HepG2 (cell line): ENCODE data around the gene CAMTA1. TPM values are rescaled to one million over a fixed set of nuclear protein-coding genes. Genes with fewer than 3 reads are reported as not detected.

Source experiments
- ATAC-seq: fragments of 200-7000 bp; cut with Tn5 transposase; 3 replicates; pipeline ENCODE4 v1.9.1; 2020; ENCODE audit warnings: mild to moderate bottlenecking, moderate library complexity
- BruUV-seq: library from RNA; stranded (reverse); fragments of 400-500 nt; replicated peaks from 2 replicates; lab custom pipeline; 2021; lab: Mats Ljungman, UMichigan
- CTCF ChIA-PET: fragments of 300-600 bp; formaldehyde crosslinking; extraction: SDS; loops from one replicate; lab custom pipeline; 2021; ENCODE audit warnings: low total read pairs, inconsistent platforms, low intra/inter-chr PET ratio; lab: Yijun Ruan, JAX
- POLR2A ChIA-PET: fragments of 350-600 bp; sonication (Branson Sonifier 250); formaldehyde crosslinking; loops from one replicate; lab custom pipeline; 2020; ENCODE audit warnings: antibody characterized with exemption, inconsistent platforms; lab: Yijun Ruan, JAX
- DNase-seq: peaks from one replicate; pipeline ENCODE4 v3.0.0-alpha.2; 2015; ENCODE audit warnings: low spot score
- FAIRE-seq: peaks from 3 replicates; lab custom pipeline; 2011; peaks lifted over from hg19 to GRCh38; lab: Jason Lieb, UNC
- H2AFZ ChIP-seq: one replicate; pipeline ENCODE4 v1.6.1; 2011; ENCODE audit warnings: low read length, inconsistent platforms
- H3K27ac ChIP-seq: fragments of 300-600 bp; 3 replicates; pipeline ENCODE4 v1.8.0; 2011; ENCODE audit warnings: mixed run types, mild to moderate bottlenecking, mixed read lengths, low read length, inconsistent platforms; ENCODE audit not compliant: insufficient read depth; ENCODE audit errors: extremely low read length
- H3K27me3 ChIP-seq, 2 experiments: fragments of 200-600 bp in 1 of 2; 2 replicates in 1 of 2; 3 replicates in 1 of 2; pipeline versions ENCODE4 v1.6.0 to v1.8.0; 2011; ENCODE audit warnings: low read length in 2 of 2, mild to moderate bottlenecking in 2 of 2, moderate library complexity in 2 of 2, inconsistent platforms in 1 of 2; ENCODE audit not compliant: insufficient read depth in 2 of 2, control insufficient read depth in 1 of 2
- H3K36me3 ChIP-seq, 2 experiments: fragments of 200-600 bp in 1 of 2; replicated peaks in 1 of 2; 2 replicates in 1 of 2; 3 replicates in 1 of 2; pipeline versions ENCODE4 v1.5.1 to v1.8.0; 2011; ENCODE audit warnings: low read length in 2 of 2, inconsistent platforms in 1 of 2; ENCODE audit not compliant: insufficient read depth in 2 of 2, control insufficient read depth in 1 of 2
- H3K4me1 ChIP-seq: 2 replicates; pipeline ENCODE4 v1.5.1; 2012; ENCODE audit warnings: low read length, inconsistent platforms; ENCODE audit not compliant: insufficient read depth
- H3K4me2 ChIP-seq: 2 replicates; pipeline ENCODE4 v1.6.0; 2011; ENCODE audit warnings: low read depth, low read length, inconsistent platforms
- H3K4me3 ChIP-seq, 3 experiments: fragments of 200-600 bp in 1 of 3; sonication (generic), shearing (Covaris generic) in 1 of 3; replicated peaks in 1 of 3; 2 replicates each; pipeline ENCODE4 v1.5.1; 2011 to 2016; ENCODE audit warnings: low read length in 3 of 3, inconsistent platforms in 2 of 3, low read depth in 2 of 3, mild to moderate bottlenecking in 2 of 3, control low read depth in 1 of 3, mixed read lengths in 1 of 3; ENCODE audit not compliant: insufficient read depth in 1 of 3
- H3K79me2 ChIP-seq: one replicate; pipeline ENCODE4 v1.6.1; 2011; ENCODE audit warnings: low read length, inconsistent platforms; ENCODE audit not compliant: insufficient read depth
- H3K9ac ChIP-seq: 2 replicates; pipeline ENCODE4 v1.6.0; 2011; ENCODE audit warnings: mild to moderate bottlenecking, low read depth, low read length, inconsistent platforms; ENCODE audit not compliant: insufficient read depth
- H3K9me3 ChIP-seq: 2 replicates; pipeline ENCODE4 v1.5.1; 2012; ENCODE audit warnings: mild to moderate bottlenecking, low read length
- H4K20me1 ChIP-seq: 2 replicates; pipeline ENCODE4 v1.6.0; 2011; ENCODE audit warnings: inconsistent platforms, mild to moderate bottlenecking, low read length, moderate library complexity; ENCODE audit not compliant: insufficient read depth
- ASH2L ChIP-seq: fragments of 300-600, 200-600 bp; sonication (generic); IDR thresholded peaks from 2 replicates; pipeline ENCODE4 v1.7.0; 2017; ENCODE audit warnings: low read depth, mild to moderate bottlenecking, moderate library complexity, mixed read lengths, low read length; ENCODE audit not compliant: insufficient read length
- ATF3 ChIP-seq: sonication (generic); formaldehyde crosslinking; IDR thresholded peaks from 2 replicates; pipeline ENCODE4 v1.4.0; 2020; ENCODE audit warnings: missing genetic modification reagents
- ATF5 ChIP-seq: sonication (generic); formaldehyde crosslinking; IDR thresholded peaks from 2 replicates; pipeline ENCODE4 v1.4.0; 2020; ENCODE audit warnings: mild to moderate bottlenecking, low read depth, missing genetic modification reagents
- BHLHE40 ChIP-seq: IDR thresholded peaks from 2 replicates; pipeline ENCODE4 v1.6.1; 2011; ENCODE audit warnings: low read length, improper control_type of control experiment
- FOXK2 ChIP-seq: fragments of 450-650 bp; IDR thresholded peaks from 2 replicates; pipeline ENCODE4 v1.6.1; 2016
- RBAK ChIP-seq: sonication (generic); formaldehyde crosslinking; IDR thresholded peaks from 2 replicates; pipeline ENCODE4 v1.5.1; 2020; ENCODE audit warnings: mild to moderate bottlenecking, missing genetic modification reagents
- SMARCE1 ChIP-seq: fragments of 450-650 bp; IDR thresholded peaks from 2 replicates; pipeline ENCODE4 v1.6.1; 2017; ENCODE audit warnings: borderline replicate concordance
- TP53 ChIP-seq: sonication (generic); formaldehyde crosslinking; conservative IDR thresholded peaks from 2 replicates; pipeline ENCODE4 v1.4.0; 2020; ENCODE audit warnings: missing genetic modification reagents
- WIZ ChIP-seq: sonication (generic); formaldehyde crosslinking; IDR thresholded peaks from 2 replicates; pipeline ENCODE4 v1.5.1; 2020; ENCODE audit warnings: mild to moderate bottlenecking, missing genetic modification reagents
- YEATS2 ChIP-seq: sonication (generic); formaldehyde crosslinking; IDR thresholded peaks from 2 replicates; pipeline ENCODE4 v1.4.0; 2020; ENCODE audit warnings: missing genetic modification reagents, borderline replicate concordance
- ZNF558 ChIP-seq: sonication (generic); formaldehyde crosslinking; IDR thresholded peaks from 2 replicates; pipeline ENCODE4 v1.9.0; 2022; ENCODE audit warnings: mild to moderate bottlenecking, missing genetic modification reagents, borderline replicate concordance
- ZNF816 ChIP-seq: sonication (generic); formaldehyde crosslinking; IDR thresholded peaks from 2 replicates; pipeline ENCODE4 v1.8.0; 2022; ENCODE audit warnings: missing genetic modification reagents, mild to moderate bottlenecking, borderline replicate concordance
- WGBS: methylation state at CpG from one replicate; pipeline ENCODE4 v1.1.6; 2017; ENCODE audit warnings: low lambda C conversion rate; 5-methylcytosine and 5-hydroxymethylcytosine counted together
- in situ Hi-C: cut with HindIII; loops from 2 replicates; pipeline ENCODE4 v1.10.0; 2017; ENCODE audit warnings: low pct_unique_long_range_greater_than_20kb; ENCODE audit not compliant: extremely low pct_ligation_motif_present
- intact Hi-C: fragments of 100-400 bp; cut with micrococcal nuclease; formaldehyde crosslinking; loops from one replicate; pipeline ENCODE4 v1.10.0; 2022; ENCODE audit not compliant: unreplicated experiment
- polyA plus RNA-seq, 8 experiments: library from polyadenylated mRNA; depleted of rRNA in 3 of 8; stranded (reverse) in 7 of 8; unstranded in 1 of 8; fragments of >200 nt; fragmentation: Illumina TruSeq in 4 of 8; extraction: Trizol in 4 of 8; gene quantifications; 2 replicates each; pipeline versions ENCODE4 v1.2.1 to v1.2.3, GENCODE V29; 2011 to 2016; ENCODE audit warnings: low read depth in 4 of 8, missing spikeins in 1 of 8, mixed read lengths in 1 of 8; ENCODE audit not compliant: insufficient read depth in 1 of 8
- total RNA-seq, 5 experiments: library from RNA; depleted of rRNA; stranded (reverse); fragments of >200 nt; fragmentation: Illumina TruSeq; extraction: Trizol; gene quantifications; 2 replicates each; pipeline ENCODE4 v1.2.3, GENCODE V29; 2016; ENCODE audit warnings: low read depth in 1 of 5

Gene CAMTA1
- total and polyA plus RNA-seq, 2 of the 13 experiments (the other 11 are each of a cell fraction or from before 2014, with no cell fraction given), result 25.0 to 36.4 TPM

GRCh38 chr1:6886523-6886922, 101.3 kb downstream of the CAMTA1 start:
- in situ Hi-C loops (loop anchor here (5.0 to 10.0 kb wide), 2 partner anchors 89 to 162 kb away; no protein-coding TSS in a partner anchor), intact Hi-C loops (no loop called here)
- no peak for DNase-seq
- Histone ChIP-seq H3K36me3 (peaks cover 0 to 1% of the 10 kb centered on the region in 2 experiments; a peak in 1 of 5 replicates), H4K20me1 (no peaks in the 10 kb centered on the region), H3K4me1 (peaks cover 17% of the 10 kb centered on the region), H3K4me2 (no peak overlapping the region), H3K4me3 (no peak overlapping the region), H3K9ac (no peak overlapping the region), H3K27ac (no peak overlapping the region), H3K9me3 (no peaks in the 10 kb centered on the region), H3K79me2 (no peaks in the 10 kb centered on the region), H3K27me3 (no peaks in the 10 kb centered on the region), H2AFZ (no peak overlapping the region)
- 93% methylated on average over 2 of the region's 2 CpGs for WGBS
- ATAC-seq, result no peak
- CTCF ChIA-PET, result interaction anchor here (0.7 kb wide), 1 partner anchor 92 kb away, joined by 3 read pairs; no protein-coding TSS in a partner anchor
- POLR2A ChIA-PET, result no interaction called here
- no TSS peak for BruUV-seq
- no peak for FAIRE-seq
- TF ChIP-seq TP53 (CRISPR knock-in tag), result no peak
- TF ChIP-seq WIZ (CRISPR knock-in tag), result no peak
- no peak for TF ChIP-seq YEATS2
- no peak for TF ChIP-seq SMARCE1
- TF ChIP-seq FOXK2, result no peak
- TF ChIP-seq RBAK (CRISPR knock-in tag), result no peak
- no peak for TF ChIP-seq ZNF558
- no peak for TF ChIP-seq ZNF816 (CRISPR knock-in tag)
- no peak for TF ChIP-seq ASH2L
- no peak for TF ChIP-seq ATF3 (CRISPR knock-in tag)
- TF ChIP-seq BHLHE40, result no peak
- no peak for TF ChIP-seq ATF5 (CRISPR knock-in tag)
